HepG2 (cell line): Measurements from ENCODE around the gene S100A11. TPM values are rescaled to one million over a fixed set of nuclear protein-coding genes. Genes with fewer than 3 reads are reported as not detected.
A peak's percentile ranks its signal among the peaks of the same experiment; 100 is the strongest.

ENCODE experiments used
- ATAC-seq: fragments of 200-7000 bp; cut with Tn5 transposase; 3 replicates; pipeline ENCODE4 v1.9.1; 2020; ENCODE audit warnings: mild to moderate bottlenecking, moderate library complexity
- BruUV-seq: library from RNA; stranded (reverse); fragments of 400-500 nt; replicated peaks from 2 replicates; lab custom pipeline; 2021; lab: Mats Ljungman, UMichigan
- CTCF ChIA-PET: fragments of 300-600 bp; formaldehyde crosslinking; extraction: SDS; loops from one replicate; lab custom pipeline; 2021; ENCODE audit warnings: low total read pairs, inconsistent platforms, low intra/inter-chr PET ratio; lab: Yijun Ruan, JAX
- POLR2A ChIA-PET: fragments of 350-600 bp; sonication (Branson Sonifier 250); formaldehyde crosslinking; loops from one replicate; lab custom pipeline; 2020; ENCODE audit warnings: antibody characterized with exemption, inconsistent platforms; lab: Yijun Ruan, JAX
- DNase-seq: peaks from one replicate; pipeline ENCODE4 v3.0.0-alpha.2; 2015; ENCODE audit warnings: low spot score
- FAIRE-seq: peaks from 3 replicates; lab custom pipeline; 2011; peaks lifted over from hg19 to GRCh38; lab: Jason Lieb, UNC
- H2AFZ ChIP-seq: one replicate; pipeline ENCODE4 v1.6.1; 2011; ENCODE audit warnings: low read length, inconsistent platforms
- H3K27ac ChIP-seq: fragments of 300-600 bp; 3 replicates; pipeline ENCODE4 v1.8.0; 2011; ENCODE audit warnings: mixed run types, mild to moderate bottlenecking, mixed read lengths, low read length, inconsistent platforms; ENCODE audit not compliant: insufficient read depth; ENCODE audit errors: extremely low read length
- H3K27me3 ChIP-seq, 2 experiments: fragments of 200-600 bp in 1 of 2; 2 replicates in 1 of 2; 3 replicates in 1 of 2; pipeline versions ENCODE4 v1.6.0 to v1.8.0; 2011; ENCODE audit warnings: low read length in 2 of 2, mild to moderate bottlenecking in 2 of 2, moderate library complexity in 2 of 2, inconsistent platforms in 1 of 2; ENCODE audit not compliant: insufficient read depth in 2 of 2, control insufficient read depth in 1 of 2
- H3K36me3 ChIP-seq, 2 experiments: fragments of 200-600 bp in 1 of 2; replicated peaks in 1 of 2; 2 replicates in 1 of 2; 3 replicates in 1 of 2; pipeline versions ENCODE4 v1.5.1 to v1.8.0; 2011; ENCODE audit warnings: low read length in 2 of 2, inconsistent platforms in 1 of 2; ENCODE audit not compliant: insufficient read depth in 2 of 2, control insufficient read depth in 1 of 2
- H3K4me1 ChIP-seq: 2 replicates; pipeline ENCODE4 v1.5.1; 2012; ENCODE audit warnings: low read length, inconsistent platforms; ENCODE audit not compliant: insufficient read depth
- H3K4me2 ChIP-seq: 2 replicates; pipeline ENCODE4 v1.6.0; 2011; ENCODE audit warnings: low read depth, low read length, inconsistent platforms
- H3K4me3 ChIP-seq, 3 experiments: fragments of 200-600 bp in 1 of 3; sonication (generic), shearing (Covaris generic) in 1 of 3; replicated peaks in 1 of 3; 2 replicates each; pipeline ENCODE4 v1.5.1; 2011 to 2016; ENCODE audit warnings: low read length in 3 of 3, inconsistent platforms in 2 of 3, low read depth in 2 of 3, mild to moderate bottlenecking in 2 of 3, control low read depth in 1 of 3, mixed read lengths in 1 of 3; ENCODE audit not compliant: insufficient read depth in 1 of 3
- H3K79me2 ChIP-seq: one replicate; pipeline ENCODE4 v1.6.1; 2011; ENCODE audit warnings: low read length, inconsistent platforms; ENCODE audit not compliant: insufficient read depth
- H3K9ac ChIP-seq: 2 replicates; pipeline ENCODE4 v1.6.0; 2011; ENCODE audit warnings: mild to moderate bottlenecking, low read depth, low read length, inconsistent platforms; ENCODE audit not compliant: insufficient read depth
- H3K9me3 ChIP-seq: 2 replicates; pipeline ENCODE4 v1.5.1; 2012; ENCODE audit warnings: mild to moderate bottlenecking, low read length
- H4K20me1 ChIP-seq: 2 replicates; pipeline ENCODE4 v1.6.0; 2011; ENCODE audit warnings: inconsistent platforms, mild to moderate bottlenecking, low read length, moderate library complexity; ENCODE audit not compliant: insufficient read depth
- HBP1 ChIP-seq: IDR thresholded peaks from 2 replicates; pipeline ENCODE4 v1.6.1; 2016; ENCODE audit warnings: low read depth, control low read depth
- MIER2 ChIP-seq: IDR thresholded peaks from 2 replicates; pipeline ENCODE4 v1.6.1; 2016; ENCODE audit warnings: missing biosample characterization, missing genetic modification reagents
- NCOR1 ChIP-seq: fragments of 200-600 bp; sonication (generic); IDR thresholded peaks from 2 replicates; pipeline ENCODE4 v1.7.0; 2017; ENCODE audit warnings: antibody characterized with exemption, low read length, borderline replicate concordance
- TARDBP ChIP-seq: sonication (generic); formaldehyde crosslinking; IDR thresholded peaks from 2 replicates; pipeline ENCODE4 v1.8.0; 2022; ENCODE audit warnings: mild to moderate bottlenecking, missing genetic modification reagents
- ZNF136 ChIP-seq: sonication (generic); formaldehyde crosslinking; IDR thresholded peaks from 2 replicates; pipeline ENCODE4 v1.8.1; 2022; ENCODE audit warnings: low read depth, mild to moderate bottlenecking, moderate library complexity, missing genetic modification reagents
- ZNF687 ChIP-seq: sonication (generic); formaldehyde crosslinking; IDR thresholded peaks from 2 replicates; pipeline ENCODE4 v1.5.1; 2020; ENCODE audit warnings: mild to moderate bottlenecking, missing genetic modification reagents, moderate library complexity
- ZSCAN29 ChIP-seq: sonication (generic); formaldehyde crosslinking; conservative IDR thresholded peaks from 2 replicates; pipeline ENCODE4 v1.4.0; 2020; ENCODE audit warnings: mild to moderate bottlenecking, missing genetic modification reagents
- WGBS: methylation state at CpG from one replicate; pipeline ENCODE4 v1.1.6; 2017; ENCODE audit warnings: low lambda C conversion rate; 5-methylcytosine and 5-hydroxymethylcytosine counted together
- in situ Hi-C: cut with HindIII; loops from 2 replicates; pipeline ENCODE4 v1.10.0; 2017; ENCODE audit warnings: low pct_unique_long_range_greater_than_20kb; ENCODE audit not compliant: extremely low pct_ligation_motif_present
- intact Hi-C: fragments of 100-400 bp; cut with micrococcal nuclease; formaldehyde crosslinking; loops from one replicate; pipeline ENCODE4 v1.10.0; 2022; ENCODE audit not compliant: unreplicated experiment
- polyA plus RNA-seq, 8 experiments: library from polyadenylated mRNA; depleted of rRNA in 3 of 8; stranded (reverse) in 7 of 8; unstranded in 1 of 8; fragments of >200 nt; fragmentation: Illumina TruSeq in 4 of 8; extraction: Trizol in 4 of 8; gene quantifications; 2 replicates each; pipeline versions ENCODE4 v1.2.1 to v1.2.3, GENCODE V29; 2011 to 2016; ENCODE audit warnings: low read depth in 4 of 8, missing spikeins in 1 of 8, mixed read lengths in 1 of 8; ENCODE audit not compliant: insufficient read depth in 1 of 8
- total RNA-seq, 5 experiments: library from RNA; depleted of rRNA; stranded (reverse); fragments of >200 nt; fragmentation: Illumina TruSeq; extraction: Trizol; gene quantifications; 2 replicates each; pipeline ENCODE4 v1.2.3, GENCODE V29; 2016; ENCODE audit warnings: low read depth in 1 of 5

S100A11 gene
- total and polyA plus RNA-seq, 2 of the 13 experiments (the other 11 are each of a cell fraction or from before 2014, with no cell fraction given): 6.6 to 34.4 TPM

DNA sequence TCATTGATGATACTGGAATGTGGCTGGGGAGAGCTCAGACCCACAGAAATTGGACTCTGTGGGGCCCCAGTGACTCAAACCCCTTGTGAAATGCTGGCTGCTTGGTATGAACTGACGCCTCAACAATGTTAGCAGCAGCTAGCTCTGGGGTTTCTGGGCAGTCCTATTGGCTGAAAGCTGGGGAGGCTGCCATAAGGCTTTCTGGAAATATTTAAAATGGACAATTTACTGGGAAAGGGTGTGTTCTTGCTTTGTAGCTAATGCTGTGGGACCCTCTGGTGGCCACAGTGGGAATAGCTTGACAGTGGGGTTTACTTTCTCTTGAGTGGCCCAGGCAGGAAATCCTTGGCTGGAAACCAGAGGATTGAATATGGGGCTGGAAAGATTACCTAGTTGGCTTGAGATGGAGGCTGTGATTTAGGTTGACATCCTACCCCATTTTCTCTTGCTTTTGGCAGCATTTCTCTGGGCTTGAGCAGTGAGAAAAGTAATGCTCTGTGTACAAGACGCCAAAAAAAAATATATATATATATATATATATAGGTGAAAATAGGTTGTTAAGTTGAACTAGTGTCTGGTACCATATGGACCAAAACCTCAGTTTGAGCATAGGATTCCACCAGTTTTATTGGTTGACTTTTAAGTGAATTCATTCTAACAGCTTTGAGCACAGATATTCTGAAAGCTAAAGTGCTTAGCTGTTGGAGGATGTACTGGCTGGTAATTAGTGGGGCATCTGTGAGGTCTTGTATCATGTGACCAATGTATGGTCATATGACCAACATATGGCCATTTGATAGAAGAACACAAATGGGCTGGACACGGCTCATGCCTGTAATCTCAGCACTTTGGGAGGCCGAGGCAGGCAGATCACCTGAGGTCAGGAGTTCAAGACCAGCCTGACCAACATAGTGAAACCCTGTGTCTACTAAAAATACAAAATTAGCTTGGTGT, 34.9 kb downstream of the S100A11 start (continued):
- TF ChIP-seq HBP1 (CRISPR knock-in tag) (no peak), MIER2 (no peak), TARDBP (CRISPR knock-in tag) (no peak)
- TF ChIP-seq, all 625 proteins: peak for 9

- in situ Hi-C loops: no loop called here
- Histone ChIP-seq H2AFZ (no peak overlapping the region), H3K4me1 (peaks cover 11% of the 10 kb centered on the region), H3K9me3 (no peaks in the 10 kb centered on the region), H3K27me3 (peaks cover 0 to 5% of the 10 kb centered on the region in 2 experiments; a peak in 1 of 5 replicates), H3K36me3 (no peaks in the 10 kb centered on the region), H4K20me1 (no peaks in the 10 kb centered on the region), H3K27ac (no peak overlapping the region), H3K79me2 (no peaks in the 10 kb centered on the region), H3K4me2 (peak overlapping the region; percentile 30), H3K4me3 (no peak overlapping the region), H3K9ac (no peak overlapping the region)
- intact Hi-C loops: loop anchor here (1.0 to 2.0 kb wide), 3 partner anchors 33 to 112 kb away; no protein-coding TSS in a partner anchor
- no TSS peak for BruUV-seq
- ChIA-PET CTCF (interaction anchor here (0.8 to 6.2 kb wide), 5 partner anchors 14 to 112 kb away, joined by 3 to 48 read pairs (median 3); no protein-coding TSS in a partner anchor), POLR2A (interaction anchor here (0.9 to 2.2 kb wide), 7 partner anchors 8 to 92 kb away, joined by 3 to 12 read pairs (median 3); partner anchors contain the start of genes S100A10 and THEM4)
- ATAC-seq: no peak; the same call in 2 of the 3 replicates
- DNase-seq: no peak
- 4% methylated on average over 4 of the region's 4 CpGs for WGBS
- no peak for FAIRE-seq
- TF ChIP-seq ZNF136 (CRISPR knock-in tag): no peak
- TF ChIP-seq ZNF687 (CRISPR knock-in tag): no peak
- no peak for TF ChIP-seq ZSCAN29
- TF ChIP-seq NCOR1: no peak
Measured at GRCh38 chr1:152000964-152001630, 35.7 kb downstream of the S100A11 start.
